Measurements from ENCODE around the gene MAPK8IP1.

The MAPK8IP1 gene

DNA sequence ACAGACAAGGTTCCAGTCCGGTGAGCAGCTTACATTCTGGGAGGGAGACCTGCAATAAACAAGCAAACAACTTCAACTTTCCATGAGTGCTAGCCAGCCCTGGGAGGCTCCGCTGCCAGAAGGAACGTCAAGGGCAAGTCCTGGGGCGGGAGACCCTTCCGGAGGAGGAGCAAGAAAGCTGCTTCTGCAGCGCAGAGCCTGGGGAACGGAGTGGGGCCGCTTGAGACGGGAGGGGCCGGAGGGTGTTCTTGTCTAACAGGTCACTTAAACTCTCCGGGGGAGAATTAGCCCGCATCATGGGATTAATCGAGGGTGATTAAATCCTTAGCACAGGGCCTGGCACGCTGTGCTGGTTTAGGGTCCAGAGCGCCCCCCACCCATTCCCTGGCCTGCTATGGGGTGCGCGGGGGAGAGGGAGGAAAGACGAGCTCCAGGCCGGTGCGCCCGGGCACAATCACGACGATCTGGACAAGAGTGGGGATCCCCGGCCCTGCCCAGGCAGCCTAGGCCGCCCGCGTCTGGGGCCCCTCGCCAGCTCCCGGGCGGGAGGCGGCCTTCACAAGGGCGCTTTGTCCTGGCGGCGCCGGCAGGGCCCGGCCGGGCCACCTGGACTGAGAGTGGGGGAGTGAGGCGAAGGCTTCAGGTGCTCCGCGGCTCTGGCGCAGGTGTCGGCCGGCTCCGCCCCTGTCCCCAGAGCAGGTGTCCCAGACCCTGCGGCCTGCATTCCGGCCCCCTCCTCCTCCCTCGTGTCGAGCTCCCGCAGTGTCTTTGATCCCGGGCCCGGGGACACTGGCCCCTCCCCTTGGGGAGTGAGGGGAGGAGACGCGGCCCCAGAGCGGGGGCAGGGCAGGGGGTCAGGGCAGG lies 36.3 kb downstream of the MAPK8IP1 start:
- DNase-seq (ENCODE audit: low read depth) = no peak
- TF ChIP-seq, protein P1, sequence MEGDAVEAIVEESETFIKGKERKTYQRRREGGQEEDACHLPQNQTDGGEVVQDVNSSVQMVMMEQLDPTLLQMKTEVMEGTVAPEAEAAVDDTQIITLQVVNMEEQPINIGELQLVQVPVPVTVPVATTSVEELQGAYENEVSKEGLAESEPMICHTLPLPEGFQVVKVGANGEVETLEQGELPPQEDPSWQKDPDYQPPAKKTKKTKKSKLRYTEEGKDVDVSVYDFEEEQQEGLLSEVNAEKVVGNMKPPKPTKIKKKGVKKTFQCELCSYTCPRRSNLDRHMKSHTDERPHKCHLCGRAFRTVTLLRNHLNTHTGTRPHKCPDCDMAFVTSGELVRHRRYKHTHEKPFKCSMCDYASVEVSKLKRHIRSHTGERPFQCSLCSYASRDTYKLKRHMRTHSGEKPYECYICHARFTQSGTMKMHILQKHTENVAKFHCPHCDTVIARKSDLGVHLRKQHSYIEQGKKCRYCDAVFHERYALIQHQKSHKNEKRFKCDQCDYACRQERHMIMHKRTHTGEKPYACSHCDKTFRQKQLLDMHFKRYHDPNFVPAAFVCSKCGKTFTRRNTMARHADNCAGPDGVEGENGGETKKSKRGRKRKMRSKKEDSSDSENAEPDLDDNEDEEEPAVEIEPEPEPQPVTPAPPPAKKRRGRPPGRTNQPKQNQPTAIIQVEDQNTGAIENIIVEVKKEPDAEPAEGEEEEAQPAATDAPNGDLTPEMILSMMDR (IDR thresholded peaks at IDR 0.05; ENCODE audit: low read depth, low read length, missing control alignments) = no peak
- H3K4me3 ChIP-seq (ENCODE audit: low read depth, low read length) = no peak overlapping the region

DNA sequence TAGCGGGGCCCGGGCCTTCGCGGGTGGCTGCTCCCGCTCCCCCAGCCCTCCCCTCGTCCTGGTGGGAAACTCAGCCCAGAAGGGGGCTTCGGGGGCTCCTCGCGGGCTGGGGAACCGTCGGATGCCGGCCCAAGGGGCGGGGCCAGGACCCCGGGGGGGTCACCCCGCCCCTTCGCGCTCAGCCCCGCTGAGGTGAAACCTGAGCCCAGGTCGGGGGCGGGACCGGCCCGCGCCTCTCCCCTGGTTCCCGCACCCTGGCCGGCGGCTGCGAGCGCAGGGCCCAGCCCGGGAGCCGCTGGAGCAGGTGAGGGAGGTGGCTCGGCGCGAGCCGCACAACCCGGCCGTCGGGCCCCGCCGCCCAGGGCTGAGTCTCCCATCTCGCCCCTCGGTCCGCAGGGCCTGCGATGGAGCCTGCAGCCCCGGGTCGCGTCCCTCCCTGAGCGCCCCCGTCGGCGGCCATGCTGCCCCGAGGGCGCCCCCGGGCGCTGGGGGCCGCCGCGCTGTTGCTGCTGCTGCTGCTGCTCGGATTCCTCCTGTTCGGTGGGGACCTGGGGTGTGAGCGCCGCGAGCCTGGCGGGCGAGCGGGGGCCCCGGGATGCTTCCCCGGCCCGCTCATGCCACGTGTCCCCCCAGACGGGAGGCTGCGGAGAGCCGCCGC lies 37.1 kb downstream of the MAPK8IP1 start, which contains the start of gene LARGE2:
TSS of gene LARGE2 (plus strand) at position 232 of the 658 bp plus-strand sequence. CDS start at position 459, 227 bp downstream.
- no peak for DNase-seq (ENCODE audit: low read depth)
- H3K4me3 ChIP-seq (ENCODE audit: low read depth, low read length) = no peak within 1 kb of the TSS
- TF ChIP-seq, protein P1 (IDR thresholded peaks at IDR 0.05; ENCODE audit: low read depth, low read length, missing control alignments) = no peak

DNA sequence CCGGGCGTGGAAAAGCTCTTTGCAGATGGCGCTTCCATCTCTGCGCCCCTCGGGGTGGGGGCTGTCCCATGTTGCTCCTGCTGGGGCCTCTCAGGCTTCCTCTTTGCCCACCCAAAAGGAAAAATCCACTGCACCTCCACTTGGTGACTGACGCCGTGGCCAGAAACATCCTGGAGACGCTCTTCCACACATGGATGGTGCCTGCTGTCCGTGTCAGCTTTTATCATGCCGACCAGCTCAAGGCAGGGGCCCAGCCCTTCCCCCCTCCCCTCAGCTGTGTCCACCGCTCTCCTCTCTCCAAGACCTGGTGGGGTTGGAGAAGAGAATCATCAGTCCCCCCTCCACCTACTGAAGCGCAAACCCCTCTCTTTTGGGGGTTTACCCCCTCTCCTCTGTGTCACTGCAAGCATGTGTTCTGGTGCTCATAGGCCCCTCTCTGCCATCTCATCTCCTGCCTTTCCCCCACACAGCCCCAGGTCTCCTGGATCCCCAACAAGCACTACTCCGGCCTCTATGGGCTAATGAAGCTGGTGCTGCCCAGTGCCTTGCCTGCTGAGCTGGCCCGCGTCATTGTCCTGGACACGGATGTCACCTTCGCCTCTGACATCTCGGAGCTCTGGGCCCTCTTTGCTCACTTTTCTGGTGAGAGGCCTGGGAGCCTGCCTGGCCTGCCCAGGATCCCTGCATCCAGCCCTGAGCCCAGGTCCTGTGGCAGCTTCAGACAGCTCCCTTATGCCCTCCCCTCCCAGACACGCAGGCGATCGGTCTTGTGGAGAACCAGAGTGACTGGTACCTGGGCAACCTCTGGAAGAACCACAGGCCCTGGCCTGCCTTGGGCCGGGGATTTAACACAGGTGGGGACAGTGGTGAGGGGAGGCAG lies 38.8 kb downstream of the MAPK8IP1 start:
- no peak for DNase-seq (ENCODE audit: low read depth)
- TF ChIP-seq, protein P1 (IDR thresholded peaks at IDR 0.05; ENCODE audit: low read depth, low read length, missing control alignments) = no peak
- no peak overlapping the region for H3K4me3 ChIP-seq (ENCODE audit: low read depth, low read length)

DNA sequence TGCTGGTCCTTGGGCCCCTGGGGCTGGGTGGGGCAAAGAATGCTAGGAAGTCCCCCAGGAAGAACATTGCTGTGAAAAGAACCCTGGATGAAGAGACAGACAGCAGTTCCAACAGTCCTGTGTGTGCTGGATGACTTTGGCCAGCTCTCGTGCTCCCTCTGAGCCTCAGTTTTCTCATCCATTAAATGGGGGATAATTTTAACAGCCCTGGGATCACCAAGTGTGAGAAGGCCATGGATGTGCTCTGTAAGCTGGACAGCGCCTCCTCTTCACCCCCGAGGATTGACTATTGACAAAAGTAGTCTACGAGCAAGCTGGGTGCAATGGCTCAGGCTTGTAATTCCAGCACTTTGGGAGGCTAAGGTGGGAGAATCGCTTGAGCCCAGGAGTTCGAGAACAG lies 39.5 kb downstream of the MAPK8IP1 start:
- H3K4me3 ChIP-seq (ENCODE audit: low read depth, low read length) = no peak overlapping the region
- TF ChIP-seq, protein P1 (IDR thresholded peaks at IDR 0.05; ENCODE audit: low read depth, low read length, missing control alignments) = no peak
- no peak for DNase-seq (ENCODE audit: low read depth)

DNA sequence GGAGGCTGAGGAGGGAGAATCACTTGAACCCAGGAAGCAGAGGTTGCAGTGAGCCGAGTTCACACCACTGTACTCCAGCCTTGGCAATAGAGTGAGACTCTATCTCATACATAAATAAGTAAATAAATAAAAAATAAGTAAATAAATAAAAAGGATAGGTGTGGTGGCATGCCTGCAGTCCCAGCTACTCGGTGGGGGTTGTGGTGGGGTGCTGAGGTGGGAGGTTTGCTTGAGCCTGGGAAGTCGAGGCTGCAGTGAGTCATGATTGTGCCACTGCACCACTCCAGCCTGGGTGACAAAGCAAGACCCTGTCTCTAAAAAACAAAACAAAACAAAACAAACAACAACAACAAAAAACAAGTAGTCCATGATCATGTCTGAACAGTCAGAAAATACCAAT lies 40.1 kb downstream of the MAPK8IP1 start:
- no peak overlapping the region for H3K4me3 ChIP-seq (ENCODE audit: low read depth, low read length)
- DNase-seq (ENCODE audit: low read depth) = no peak
- TF ChIP-seq, protein P1 (IDR thresholded peaks at IDR 0.05; ENCODE audit: low read depth, low read length, missing control alignments) = no peak

DNA sequence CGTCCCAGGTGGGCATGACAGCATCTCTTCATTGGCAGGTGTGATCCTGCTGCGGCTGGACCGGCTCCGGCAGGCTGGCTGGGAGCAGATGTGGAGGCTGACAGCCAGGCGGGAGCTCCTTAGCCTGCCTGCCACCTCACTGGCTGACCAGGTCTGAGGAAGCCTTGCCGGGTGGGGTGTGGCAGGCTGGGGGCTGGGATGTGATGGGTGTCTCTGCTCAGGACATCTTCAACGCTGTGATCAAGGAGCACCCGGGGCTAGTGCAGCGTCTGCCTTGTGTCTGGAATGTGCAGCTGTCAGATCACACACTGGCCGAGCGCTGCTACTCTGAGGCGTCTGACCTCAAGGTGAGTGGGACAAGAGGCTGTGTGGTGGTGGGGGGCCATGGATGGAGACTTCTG lies 40.5 kb downstream of the MAPK8IP1 start:
- TF ChIP-seq, protein P1 (IDR thresholded peaks at IDR 0.05; ENCODE audit: low read depth, low read length, missing control alignments) = no peak
- no peak overlapping the region for H3K4me3 ChIP-seq (ENCODE audit: low read depth, low read length)
- no peak for DNase-seq (ENCODE audit: low read depth)

Data from GM12864 (cell line).